Measurements from ENCODE around the gene SPATA6.

The SPATA6 gene

DNA sequence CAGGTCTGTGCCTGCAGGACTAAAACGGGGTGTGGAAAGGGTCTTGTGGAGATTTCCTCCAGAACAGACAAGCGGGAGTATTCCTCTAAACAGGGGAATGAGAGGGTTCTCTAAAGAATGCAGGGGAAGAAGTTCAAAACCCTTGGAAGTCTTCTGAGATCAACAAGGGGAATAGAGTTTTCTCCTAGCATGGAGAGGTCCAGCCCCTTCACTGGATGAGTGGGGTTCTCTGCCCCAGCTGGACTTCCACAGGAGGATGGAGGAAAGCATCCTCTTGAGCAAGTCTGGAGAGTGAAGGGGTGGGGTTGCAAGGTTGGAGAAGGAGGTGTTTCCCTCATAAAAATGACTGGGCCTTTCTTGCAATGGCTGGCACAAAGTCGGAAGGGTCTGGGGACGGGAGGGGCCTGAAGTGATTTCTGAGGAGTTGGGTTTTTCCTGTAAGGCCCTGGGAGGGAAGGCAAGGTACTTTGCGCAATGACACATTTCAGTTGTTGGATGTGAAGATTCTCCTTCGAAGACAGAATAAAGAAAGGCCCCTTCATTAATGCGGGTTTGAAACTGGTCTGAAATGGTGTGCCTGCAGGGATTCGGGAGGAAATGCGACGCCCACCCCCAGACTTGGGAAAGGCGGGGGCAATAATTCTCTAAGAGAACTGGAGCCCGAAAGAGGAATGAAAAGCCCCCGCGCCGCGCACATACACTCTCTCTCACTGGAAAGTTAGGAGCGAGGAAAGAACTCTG lies 884 bp downstream of the SPATA6 start:
- TF ChIP-seq, protein P1, sequence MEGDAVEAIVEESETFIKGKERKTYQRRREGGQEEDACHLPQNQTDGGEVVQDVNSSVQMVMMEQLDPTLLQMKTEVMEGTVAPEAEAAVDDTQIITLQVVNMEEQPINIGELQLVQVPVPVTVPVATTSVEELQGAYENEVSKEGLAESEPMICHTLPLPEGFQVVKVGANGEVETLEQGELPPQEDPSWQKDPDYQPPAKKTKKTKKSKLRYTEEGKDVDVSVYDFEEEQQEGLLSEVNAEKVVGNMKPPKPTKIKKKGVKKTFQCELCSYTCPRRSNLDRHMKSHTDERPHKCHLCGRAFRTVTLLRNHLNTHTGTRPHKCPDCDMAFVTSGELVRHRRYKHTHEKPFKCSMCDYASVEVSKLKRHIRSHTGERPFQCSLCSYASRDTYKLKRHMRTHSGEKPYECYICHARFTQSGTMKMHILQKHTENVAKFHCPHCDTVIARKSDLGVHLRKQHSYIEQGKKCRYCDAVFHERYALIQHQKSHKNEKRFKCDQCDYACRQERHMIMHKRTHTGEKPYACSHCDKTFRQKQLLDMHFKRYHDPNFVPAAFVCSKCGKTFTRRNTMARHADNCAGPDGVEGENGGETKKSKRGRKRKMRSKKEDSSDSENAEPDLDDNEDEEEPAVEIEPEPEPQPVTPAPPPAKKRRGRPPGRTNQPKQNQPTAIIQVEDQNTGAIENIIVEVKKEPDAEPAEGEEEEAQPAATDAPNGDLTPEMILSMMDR (IDR thresholded peaks at IDR 0.05; ENCODE audit: poor library complexity, severe bottlenecking): no peak
- Histone ChIP-seq H3K36me3 (ENCODE audit: low read depth) (no peaks in the 10 kb centered on the region), H3K27me3 (ENCODE audit: insufficient read depth, poor library complexity, severe bottlenecking) (no peaks in the 10 kb centered on the region), H3K4me1 (ENCODE audit: insufficient read depth, poor library complexity, severe bottlenecking) (no peaks in the 10 kb centered on the region), H3K27ac (ENCODE audit: poor library complexity, severe bottlenecking) (no peak overlapping the region), H3K4me3 (ENCODE audit: severe bottlenecking) (peak overlapping the region; percentile 49), H3K9me3 (ENCODE audit: severe bottlenecking) (no peaks in the 10 kb centered on the region)
- no peak for ATAC-seq (ENCODE audit: low read depth)
- no peak for DNase-seq (ENCODE audit: low spot score)

DNA sequence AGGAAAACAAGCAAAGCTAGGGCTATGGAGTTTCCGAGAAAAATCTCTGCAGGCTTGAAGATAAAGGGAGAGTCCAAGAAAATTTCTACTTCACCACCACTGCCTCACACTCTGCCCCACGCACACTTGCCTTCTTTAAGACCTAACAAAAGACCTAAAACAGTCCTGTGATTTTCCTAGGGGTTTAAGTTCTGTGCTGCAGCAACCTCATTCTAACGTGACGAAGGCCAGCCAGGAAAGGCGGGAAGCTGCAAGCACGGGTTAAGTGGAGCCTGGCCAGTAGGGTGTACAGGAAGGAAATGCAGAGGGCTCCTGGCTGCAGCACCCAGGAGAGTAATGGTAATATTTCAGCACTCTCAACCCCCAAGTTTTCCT lies 1.5 kb downstream of the SPATA6 start:
- no peak for ATAC-seq (ENCODE audit: low read depth)

DNA sequence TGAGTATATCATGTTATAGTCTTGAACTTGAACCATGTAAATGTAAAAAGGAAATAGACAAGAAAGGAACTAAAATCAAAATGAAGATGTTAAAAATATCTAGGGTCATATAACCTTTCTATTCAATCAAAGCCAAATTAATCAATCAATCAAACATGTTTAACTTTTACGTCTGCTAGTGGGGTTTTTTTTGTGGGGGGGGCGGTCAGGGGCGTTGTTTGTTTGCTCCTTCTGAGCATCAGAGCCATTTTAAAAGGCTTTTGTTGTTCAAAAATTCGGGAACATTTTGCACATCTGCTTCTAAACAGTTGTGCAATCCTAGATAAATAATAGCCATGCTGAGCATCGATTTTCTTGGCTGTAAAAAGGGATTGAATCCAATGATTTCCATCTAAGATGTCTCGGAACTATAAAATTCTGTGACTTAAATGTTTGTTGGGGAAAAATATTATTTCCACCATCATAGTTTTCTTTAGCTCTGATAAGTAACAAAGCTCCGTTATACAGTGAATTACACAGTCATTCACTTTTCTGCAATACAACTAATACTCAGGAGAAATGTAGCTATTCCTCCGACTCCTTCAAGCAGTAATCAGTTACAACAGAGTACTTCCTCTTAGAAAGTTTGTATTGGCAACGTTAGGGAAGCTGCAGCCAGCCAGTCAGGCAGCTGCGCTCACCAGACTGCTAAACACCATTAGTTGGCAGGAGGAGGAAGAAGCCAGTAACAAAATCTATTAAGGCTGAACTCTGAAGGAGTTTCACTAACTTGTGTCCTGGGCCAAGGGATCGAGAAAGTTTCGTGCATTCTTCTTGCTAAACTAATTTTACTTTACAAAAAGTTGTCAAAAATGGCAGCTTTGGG lies 2.2 kb downstream of the SPATA6 start:
- DNase-seq (ENCODE audit: low spot score) (no peak), ATAC-seq (ENCODE audit: low read depth) (no peak)
- Histone ChIP-seq H3K4me3 (ENCODE audit: severe bottlenecking) (no peak overlapping the region), H3K36me3 (ENCODE audit: low read depth) (no peaks in the 10 kb centered on the region), H3K27me3 (ENCODE audit: insufficient read depth, poor library complexity, severe bottlenecking) (no peaks in the 10 kb centered on the region), H3K9me3 (ENCODE audit: severe bottlenecking) (no peaks in the 10 kb centered on the region), H3K4me1 (ENCODE audit: insufficient read depth, poor library complexity, severe bottlenecking) (no peaks in the 10 kb centered on the region), H3K27ac (ENCODE audit: poor library complexity, severe bottlenecking) (no peak overlapping the region)
- TF ChIP-seq, protein P1 (IDR thresholded peaks at IDR 0.05; ENCODE audit: poor library complexity, severe bottlenecking): no peak

More for the DNA sequence above, 1.5 kb downstream of the SPATA6 start:
- Histone ChIP-seq H3K27ac (ENCODE audit: poor library complexity, severe bottlenecking) (no peak overlapping the region), H3K36me3 (ENCODE audit: low read depth) (no peaks in the 10 kb centered on the region), H3K27me3 (ENCODE audit: insufficient read depth, poor library complexity, severe bottlenecking) (no peaks in the 10 kb centered on the region), H3K4me3 (ENCODE audit: severe bottlenecking) (no peak overlapping the region), H3K9me3 (ENCODE audit: severe bottlenecking) (no peaks in the 10 kb centered on the region), H3K4me1 (ENCODE audit: insufficient read depth, poor library complexity, severe bottlenecking) (no peaks in the 10 kb centered on the region)
- no peak for DNase-seq (ENCODE audit: low spot score)
- TF ChIP-seq, protein P1 (IDR thresholded peaks at IDR 0.05; ENCODE audit: poor library complexity, severe bottlenecking): no peak

DNA sequence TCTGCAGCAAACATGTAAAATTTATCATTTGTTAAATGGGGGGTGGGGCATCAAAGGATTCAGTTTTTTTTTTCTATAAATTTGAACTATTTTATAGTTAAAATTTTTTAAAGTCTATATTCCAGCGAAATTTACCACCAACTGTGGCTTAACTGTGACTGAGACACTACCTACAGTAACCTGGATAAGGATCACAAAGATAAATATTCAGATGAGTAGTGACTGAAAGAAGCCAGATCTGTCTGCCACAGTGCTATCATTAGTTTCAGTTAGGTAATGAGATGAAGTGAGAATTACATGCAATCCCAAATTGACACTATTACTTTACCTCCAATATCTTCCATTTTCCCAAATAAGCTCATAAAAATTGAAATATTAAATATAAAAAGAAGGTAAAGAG lies 5.4 kb downstream of the SPATA6 start:
- TF ChIP-seq, protein P1 (IDR thresholded peaks at IDR 0.05; ENCODE audit: poor library complexity, severe bottlenecking): no peak
- no peak overlapping the region for H3K4me3 ChIP-seq (ENCODE audit: severe bottlenecking)
- H3K4me1 ChIP-seq (ENCODE audit: insufficient read depth, poor library complexity, severe bottlenecking): no peaks in the 10 kb centered on the region
- no peaks in the 10 kb centered on the region for H3K9me3 ChIP-seq (ENCODE audit: severe bottlenecking)
- ATAC-seq (ENCODE audit: low read depth) (no peak), DNase-seq (ENCODE audit: low spot score) (no peak)
- peaks cover 4% of the 10 kb centered on the region for H3K27me3 ChIP-seq (ENCODE audit: insufficient read depth, poor library complexity, severe bottlenecking)
- H3K36me3 ChIP-seq (ENCODE audit: low read depth): no peaks in the 10 kb centered on the region
- H3K27ac ChIP-seq (ENCODE audit: poor library complexity, severe bottlenecking): no peak overlapping the region

All from RWPE2 (cell line).